Esophagus muscularis mucosa (tissue), 3 donors: ENCODE results near the gene TES.

Experiments
- POLR2A ChIP-seq: fragments of 450-650 bp; IDR thresholded peaks from one replicate; pipeline ENCODE4 v1.6.1; 2017; ENCODE audit warnings: antibody characterized with exemption, moderate library complexity, mild to moderate bottlenecking, low read depth
- TF ChIP-seq, protein P1 (sequence below), 3 experiments: fragments of 200-600 bp in 2 of 3; fragments of 450-650 bp in 1 of 3; sonication (generic) in 2 of 3; IDR thresholded peaks; one replicate each; pipeline ENCODE4 v1.5.1; 2017 to 2019; ENCODE audit warnings: antibody characterized with exemption in 3 of 3, mild to moderate bottlenecking in 2 of 3, moderate library complexity in 1 of 3

DNA sequence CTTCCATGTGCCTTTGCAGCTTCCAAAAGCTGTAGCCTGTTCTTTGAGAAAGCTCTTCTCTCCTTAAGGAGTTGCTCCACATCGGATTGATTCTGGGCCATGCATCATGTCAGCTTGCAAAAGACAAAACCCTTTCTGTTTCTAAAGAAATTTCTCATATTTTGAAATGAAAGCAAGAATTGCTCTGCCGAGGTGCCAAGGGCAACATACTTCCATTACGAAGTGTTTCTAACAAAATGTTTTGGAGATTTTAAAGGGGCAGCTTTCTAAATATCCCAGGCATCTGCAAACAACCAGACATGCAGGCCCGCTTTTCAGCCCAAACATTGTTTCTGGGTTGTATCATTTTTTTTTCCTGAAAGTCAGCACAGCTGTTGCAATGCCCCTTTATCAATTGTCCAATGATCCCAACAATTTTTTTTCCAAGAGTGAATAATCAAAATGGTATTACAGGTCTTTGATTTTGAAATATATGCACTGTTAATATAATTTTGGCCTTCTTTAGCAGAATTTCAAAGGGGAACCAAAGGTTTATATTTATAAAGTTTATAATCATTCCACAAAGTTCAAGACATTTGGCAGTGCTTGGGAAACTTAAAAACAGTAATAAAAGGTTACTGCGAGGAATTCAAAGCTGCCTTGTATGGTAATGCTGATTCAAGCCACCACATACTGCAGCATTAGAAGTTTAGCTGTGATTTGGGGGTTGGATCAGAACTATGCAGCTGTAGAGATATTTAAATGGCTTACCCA, 61.0 kb downstream of the TES start:
- TF ChIP-seq POLR2A = no peak
- TF ChIP-seq, protein P1, sequence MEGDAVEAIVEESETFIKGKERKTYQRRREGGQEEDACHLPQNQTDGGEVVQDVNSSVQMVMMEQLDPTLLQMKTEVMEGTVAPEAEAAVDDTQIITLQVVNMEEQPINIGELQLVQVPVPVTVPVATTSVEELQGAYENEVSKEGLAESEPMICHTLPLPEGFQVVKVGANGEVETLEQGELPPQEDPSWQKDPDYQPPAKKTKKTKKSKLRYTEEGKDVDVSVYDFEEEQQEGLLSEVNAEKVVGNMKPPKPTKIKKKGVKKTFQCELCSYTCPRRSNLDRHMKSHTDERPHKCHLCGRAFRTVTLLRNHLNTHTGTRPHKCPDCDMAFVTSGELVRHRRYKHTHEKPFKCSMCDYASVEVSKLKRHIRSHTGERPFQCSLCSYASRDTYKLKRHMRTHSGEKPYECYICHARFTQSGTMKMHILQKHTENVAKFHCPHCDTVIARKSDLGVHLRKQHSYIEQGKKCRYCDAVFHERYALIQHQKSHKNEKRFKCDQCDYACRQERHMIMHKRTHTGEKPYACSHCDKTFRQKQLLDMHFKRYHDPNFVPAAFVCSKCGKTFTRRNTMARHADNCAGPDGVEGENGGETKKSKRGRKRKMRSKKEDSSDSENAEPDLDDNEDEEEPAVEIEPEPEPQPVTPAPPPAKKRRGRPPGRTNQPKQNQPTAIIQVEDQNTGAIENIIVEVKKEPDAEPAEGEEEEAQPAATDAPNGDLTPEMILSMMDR (IDR thresholded peaks at IDR 0.05) = no peak
